Activated CD8-positive, alpha-beta memory T cell treated with anti-CD3 and anti-CD28 coated beads, Interleukin-2, amount 50 U/mL, for 4 hours (primary cell): ENCODE results near the gene AGXT.

Source experiments
- DNase-seq: peaks from one replicate; pipeline ENCODE4 v3.0.0-alpha.2; 2020

The AGXT gene

DNA sequence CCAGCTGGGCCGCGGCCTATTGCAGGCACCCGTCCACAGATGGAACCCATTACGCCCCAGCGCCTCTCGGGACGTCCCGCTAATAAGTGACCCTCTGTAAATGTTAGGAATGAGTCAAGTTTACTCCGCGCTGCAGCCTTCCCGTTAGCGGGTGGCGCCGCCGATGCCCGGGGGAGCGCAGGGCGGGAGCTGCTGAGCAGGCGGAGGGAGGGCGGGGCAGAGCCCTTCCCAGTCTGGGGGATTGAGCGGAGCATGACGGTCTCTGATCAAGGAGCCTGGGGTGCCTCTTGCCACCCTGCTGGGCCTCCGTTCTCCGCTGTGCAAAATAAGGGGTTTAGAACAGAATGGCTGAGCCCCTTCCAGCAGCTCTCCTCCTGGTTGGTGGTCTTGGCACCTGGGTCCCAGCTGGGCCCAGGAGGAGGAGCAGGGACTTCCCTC is 48.0 kb downstream of the AGXT start:
- DNase-seq: no peak

DNA sequence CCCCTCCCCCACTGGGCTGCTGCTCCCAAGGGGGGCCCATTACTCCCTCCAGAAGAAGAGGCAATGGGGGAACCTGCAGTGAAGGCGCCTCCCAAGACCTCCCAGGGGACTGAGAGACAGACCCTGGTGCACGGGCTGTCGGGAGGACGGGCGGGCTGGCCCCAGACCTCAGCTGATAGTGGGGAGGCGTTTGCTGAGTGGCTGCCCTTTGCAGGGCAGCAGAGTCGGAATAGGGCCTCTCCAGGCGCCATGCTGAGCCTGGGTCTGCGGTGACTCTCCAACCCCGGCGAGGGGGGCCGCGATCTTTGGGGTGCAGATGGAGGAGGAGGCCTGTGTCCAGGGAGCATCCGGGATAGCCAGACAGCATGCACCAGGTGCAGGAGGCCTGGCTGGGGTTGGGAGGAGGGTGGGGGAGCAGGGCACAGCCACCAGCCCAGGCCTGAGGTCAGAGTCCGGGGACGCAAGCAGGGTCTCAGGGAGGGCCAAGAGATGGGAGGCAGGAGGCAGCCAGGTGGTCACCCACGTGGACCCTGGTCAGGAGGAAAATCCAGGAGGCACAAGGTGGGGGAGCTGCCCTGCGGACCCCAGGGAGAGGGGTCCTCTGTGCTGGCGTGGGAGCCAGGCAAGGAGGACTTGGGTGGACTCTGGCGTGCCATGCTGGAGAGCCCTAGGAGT is 48.5 kb downstream of the AGXT start:
- DNase-seq: no peak

DNA sequence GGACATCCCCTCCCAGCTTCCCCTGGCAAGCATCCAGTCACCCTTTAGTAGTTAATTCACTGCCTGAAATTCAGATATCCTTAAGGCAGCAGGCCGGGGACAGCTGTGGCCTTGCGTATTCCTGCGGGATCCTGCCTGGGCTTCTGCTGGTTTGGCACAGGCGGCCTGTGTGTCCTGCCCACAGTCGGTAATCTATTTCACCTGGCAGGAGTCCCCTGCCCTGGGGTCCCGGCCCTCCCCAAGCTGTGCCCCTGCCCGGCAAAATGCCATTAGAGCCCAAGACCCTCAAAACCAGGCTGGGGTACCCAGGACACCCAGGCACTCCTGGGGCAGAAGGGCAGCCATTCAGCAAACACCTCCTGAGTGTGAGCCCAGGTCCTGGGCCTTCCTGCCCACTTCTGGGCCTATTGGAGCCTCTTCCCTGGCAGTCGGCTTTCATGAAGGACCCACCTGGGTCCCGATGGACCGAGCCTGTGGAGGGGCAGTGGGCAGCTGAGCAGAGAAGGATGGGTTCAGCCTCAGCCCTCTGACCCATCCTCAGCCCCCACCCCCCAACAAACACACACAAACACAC is 49.1 kb downstream of the AGXT start:
- peak; percentile 9 for DNase-seq

DNA sequence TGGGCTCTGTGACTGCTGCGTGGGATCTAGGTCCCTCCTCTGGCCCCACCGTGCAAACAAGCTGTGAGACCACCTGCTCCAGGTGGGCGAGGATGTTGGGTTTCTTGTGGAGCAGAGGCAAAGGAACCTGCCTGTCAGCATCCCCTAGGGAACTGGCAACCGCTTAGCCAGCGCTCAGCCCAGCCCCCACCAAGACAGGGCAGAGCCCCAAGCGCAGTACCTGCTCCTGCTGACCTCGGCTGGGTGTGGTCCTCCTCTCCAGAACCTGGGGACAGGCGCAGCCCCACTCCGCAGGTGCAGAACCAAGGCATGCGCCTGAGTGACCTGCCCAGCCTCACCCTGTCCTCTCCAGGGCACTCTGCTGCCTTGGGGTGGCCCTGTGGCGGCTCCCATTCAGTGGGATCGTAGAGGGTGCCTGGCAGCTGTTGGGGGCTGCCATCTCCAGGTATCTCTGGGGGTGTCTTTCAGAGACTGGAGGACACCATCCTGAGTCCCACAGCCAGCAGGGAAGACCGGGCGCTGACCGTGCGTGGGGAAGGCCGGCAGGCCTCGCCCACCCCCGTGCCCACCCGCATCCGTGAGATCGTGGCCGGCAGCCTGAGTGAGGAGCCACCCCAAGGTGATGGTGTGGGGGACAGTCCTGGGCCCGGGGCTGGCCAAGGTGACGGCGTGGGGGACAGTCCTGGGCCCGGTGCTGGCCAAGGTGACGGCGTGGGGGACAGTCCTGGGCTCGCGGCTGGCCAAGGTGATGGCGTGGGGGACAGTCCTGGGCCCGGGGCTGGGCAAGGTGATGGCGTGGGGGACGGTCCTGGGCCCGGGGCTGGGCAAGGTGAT is 49.9 kb downstream of the AGXT start:
- DNase-seq: peak; percentile 10

DNA sequence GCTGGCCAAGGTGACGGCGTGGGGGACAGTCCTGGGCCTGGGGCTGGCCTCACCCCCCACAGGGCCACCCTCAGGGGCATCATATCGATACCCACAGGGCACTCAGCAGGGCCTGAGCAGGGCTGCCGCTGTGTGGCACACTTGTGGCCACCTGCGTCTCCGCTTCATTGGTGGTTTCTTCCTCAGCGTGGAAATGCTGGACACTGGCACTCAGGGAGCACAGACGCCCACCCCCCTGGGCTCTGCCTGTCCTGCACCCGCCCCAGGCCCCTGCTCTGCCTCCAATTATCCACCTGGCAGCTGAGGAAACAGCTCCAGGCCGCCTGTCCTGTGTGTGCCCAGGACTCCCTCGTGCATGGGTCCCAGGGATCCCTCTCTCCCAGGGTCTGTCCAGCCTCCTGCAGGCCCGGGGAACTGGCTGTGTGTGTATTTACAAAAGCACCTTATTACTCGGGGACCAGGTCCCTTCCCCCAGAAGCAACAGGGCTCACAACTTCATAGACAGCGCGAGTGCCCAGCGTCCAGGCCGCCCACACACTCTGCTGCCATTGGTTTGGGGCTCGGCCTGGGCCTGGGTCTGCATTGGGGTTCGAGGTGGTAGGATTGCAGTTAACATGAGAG is 50.6 kb downstream of the AGXT start:
- DNase-seq: peak; percentile 12

DNA sequence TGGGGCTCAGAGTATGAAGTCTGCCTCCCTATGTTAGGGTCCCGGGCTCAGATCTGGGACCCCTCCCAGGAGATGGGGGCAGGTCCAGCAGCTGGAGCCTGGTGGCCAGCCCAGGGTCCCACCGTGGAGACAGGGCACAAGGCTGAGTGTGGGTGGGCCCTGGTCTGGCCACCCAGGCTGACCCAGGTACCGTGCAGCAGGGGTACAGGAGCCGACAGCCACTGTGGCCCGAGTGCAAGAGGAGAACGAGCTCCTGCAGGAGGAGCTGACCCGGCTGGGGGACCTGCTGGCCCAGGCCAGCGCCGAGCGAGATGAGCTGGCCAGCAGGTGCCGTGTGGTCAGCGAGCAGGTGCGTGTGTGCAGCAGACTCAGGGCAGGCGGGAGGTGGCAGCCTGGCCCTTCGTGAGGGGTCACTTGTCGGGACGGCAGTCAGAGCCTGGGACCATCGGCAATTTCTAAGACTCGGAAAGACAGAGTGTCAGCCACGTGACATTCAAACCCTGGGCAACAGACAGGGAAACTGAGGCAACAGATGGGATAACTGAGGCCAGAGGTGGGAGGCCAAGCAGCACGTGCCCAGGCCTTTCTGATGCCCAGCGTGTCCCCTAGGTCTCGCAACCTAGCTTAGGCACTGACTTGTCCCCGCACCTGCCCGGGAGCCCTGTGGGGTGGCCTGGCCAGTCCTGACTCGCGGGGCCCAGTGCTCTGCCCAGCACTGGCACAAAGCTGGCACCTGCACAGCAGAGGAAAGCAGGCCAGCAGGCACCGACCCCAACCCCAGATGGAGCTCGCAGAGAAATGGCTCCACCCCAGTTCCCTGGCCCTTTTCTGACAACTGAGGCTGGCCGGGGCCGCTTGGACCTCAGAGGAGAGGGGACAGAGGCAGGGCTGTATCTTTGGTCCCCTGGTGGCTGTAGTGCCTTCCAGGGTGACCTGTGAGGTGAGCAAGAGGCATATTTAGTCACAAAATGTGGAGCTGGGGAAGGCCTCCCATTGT is 51.5 kb downstream of the AGXT start:
- DNase-seq: peak; percentile 13

DNA sequence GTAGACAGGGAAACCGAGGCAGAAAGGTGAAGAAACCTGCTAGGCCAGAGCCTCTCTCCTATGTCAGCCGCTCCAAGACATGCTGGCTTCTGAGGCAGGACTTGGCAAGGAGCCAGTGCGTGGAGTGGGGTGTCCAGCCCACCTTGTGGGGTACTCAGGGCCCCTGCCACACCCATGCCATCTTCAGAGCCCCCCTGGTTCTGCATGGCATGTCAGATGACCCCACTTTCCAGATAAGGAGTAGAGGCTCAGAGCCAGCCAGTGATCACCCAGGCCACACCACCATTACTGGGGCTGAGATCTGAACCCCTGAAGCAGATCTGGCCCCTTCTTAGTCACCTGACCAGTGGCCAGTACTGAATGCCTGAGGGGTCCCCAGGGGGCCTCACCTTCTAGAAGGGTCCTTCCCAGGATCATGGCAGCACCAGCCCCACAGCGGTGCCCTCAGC is 52.2 kb downstream of the AGXT start:
- DNase-seq: peak; percentile 6

DNA sequence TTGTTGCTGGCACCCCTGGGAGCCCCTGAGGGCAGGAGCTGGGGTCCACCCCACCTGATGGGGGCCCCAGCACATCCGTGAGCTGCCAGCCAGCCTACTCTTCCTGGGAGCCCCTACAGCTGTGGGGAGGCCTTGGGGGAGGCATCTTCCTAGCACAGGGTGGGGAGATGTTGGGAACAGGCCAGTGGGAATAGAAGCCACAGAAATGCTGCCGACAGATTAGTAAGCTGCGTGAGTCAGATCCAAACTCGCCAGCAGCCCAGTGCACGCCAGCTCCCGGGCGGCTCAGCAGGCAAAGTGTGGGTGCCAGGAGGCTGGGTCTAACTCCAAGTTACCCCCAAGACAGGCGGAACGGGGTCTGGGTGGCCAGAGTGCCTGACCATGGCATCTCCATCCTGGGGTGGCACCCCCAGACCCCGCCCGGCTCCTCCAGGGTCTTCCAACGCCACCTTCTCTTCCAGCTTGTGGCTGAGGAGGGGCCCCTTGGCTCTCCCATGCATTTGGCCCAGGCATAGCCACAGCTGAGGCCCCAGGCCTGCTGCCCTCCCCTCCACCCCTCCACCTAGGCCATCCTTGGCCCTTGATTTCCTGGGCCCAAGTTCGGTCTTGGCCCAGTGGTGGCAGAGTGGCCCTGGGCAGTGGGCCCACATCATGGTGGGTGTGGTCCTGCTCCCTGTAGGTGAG is 52.8 kb downstream of the AGXT start:
- peak; percentile 9 for DNase-seq

DNA sequence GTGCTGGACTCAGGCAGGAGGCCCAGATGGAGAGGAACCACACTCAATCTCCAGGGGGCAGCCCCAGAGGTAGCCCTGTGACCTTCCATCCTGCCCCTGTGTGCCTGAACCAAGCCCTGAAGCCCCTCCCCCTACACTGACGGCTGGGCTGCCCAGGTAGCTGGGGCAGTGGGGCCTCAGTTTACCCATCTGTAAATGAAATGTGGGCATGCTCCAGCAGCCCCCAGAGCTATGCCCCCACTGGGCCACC is 53.3 kb downstream of the AGXT start:
- no peak for DNase-seq

DNA sequence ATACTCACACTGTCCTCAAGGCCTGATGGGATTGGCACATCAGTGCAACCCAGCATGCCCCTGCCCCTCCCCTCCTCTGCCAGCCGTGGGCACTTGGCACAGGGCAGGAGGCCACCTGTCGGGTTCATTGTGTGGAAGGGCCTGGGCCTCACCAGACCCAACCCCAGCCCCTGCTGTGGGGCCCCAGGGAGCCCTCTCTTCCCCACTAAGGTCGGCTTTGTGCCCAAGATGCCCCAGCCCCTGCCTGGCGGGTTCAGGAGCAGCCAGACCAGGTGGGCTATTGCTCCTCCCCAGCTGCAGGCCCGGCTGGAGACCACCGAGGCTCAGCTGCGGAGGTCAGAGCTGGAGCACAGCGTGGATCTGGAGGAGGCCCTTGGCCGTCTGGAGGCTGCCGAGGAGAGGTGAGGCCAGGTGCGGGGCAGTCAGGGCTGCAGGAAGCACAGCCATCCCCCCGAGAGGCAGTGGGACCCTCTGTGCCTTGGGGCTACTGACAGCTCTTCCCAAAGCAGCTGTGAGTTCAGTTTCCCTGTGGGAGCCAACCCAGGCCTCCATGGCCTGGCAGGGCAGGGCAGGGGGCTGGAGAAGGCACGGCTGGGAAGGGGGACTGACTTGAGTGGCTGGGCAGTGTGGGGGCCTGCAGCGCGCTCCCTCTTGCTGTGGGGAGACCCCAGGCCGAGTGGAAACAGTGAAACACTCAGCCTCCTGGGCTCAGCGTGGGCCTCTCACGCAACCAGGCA is 53.8 kb downstream of the AGXT start:
- peak; percentile 14 for DNase-seq

DNA sequence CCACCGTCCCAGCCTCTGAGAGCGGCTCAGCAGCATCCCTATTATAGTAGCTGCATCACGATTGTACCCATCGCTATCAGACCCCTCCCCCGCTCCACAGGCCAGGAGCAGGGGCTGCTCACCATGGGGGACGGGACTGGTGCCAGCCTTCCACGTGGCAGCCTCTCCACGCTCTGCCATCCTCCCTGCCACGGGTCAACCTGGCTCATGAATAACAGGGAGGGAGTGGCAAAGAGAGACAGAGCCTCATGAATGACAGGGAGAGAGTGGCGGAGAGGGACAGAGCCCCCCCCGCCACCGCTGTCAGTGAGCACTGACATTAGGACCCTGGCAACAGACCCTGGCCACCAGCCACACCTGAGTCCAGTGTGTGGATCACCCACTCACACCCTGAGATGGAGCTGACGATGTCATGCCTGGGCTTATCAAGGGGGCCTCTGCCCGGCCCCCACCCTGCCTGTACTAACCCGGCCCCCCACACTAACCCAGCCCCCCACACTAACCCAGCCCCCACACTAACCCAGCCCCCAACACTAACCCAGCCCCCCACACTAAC is 54.4 kb downstream of the AGXT start:
- DNase-seq: no peak

DNA sequence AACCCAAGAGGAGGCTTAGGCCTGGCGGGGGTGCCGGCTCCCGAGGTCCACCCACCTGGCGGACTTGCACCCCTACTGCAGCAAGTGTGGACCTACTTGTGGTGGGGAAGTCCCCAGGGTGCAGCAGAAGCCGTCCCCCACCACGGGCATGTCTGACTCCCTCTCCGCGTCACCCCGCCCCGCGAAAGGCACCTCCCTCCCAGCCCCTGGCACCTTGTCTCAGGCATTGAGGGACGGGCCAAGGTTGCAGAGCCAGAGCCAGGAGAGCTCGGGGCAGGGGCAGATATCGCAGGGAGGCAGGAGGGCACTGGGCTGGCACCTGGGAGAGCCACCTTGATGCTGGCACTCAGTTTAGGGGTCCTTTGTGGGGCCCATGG is 56.6 kb downstream of the AGXT start:
- peak; percentile 12 for DNase-seq

DNA sequence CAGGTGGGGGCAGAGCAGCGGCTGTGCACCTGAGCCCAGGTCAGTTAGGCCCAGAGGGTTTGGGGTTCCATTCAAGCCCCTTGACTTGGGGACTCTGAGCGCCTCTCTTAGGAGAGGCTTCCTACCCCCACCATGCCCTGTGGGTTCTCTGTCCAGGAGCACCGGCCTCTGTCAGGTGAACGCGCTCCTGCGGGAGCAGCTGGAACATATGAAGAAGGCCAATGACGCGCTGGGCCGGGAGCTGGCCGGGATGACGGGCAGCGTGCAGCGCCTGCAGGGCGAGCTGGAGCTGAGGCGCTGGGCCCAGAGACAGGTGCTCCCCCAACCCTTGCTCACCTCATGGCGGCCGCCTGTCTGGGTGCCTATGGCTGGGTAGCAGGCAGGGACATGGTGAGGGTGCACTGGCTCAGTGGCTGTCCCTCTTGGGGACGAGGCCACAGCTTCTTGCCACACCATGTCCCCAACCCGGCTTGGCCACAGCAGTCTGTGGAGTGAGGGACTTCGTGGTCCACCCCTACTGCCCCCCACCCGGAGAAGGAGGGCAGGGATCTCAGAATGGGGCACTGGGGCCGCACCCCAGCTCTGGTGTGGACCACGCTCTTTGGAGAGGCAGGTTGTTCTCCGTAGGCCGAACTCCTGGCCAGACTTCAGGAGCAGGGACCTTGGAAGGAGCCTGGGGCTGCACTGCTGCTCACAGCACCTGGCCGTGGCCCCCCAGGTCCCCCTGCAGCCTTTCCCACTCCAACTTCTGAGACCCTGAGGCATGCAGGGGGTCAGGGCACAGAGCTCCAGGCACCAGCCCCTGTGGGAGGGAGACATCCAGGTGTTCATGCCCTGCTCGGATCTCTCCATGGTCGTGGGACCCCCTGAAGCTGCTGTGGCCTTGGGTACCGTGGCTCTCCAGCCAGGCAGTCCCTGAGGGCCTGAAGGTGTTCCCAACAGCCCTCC is 57.2 kb downstream of the AGXT start:
- peak; percentile 11 for DNase-seq

DNA sequence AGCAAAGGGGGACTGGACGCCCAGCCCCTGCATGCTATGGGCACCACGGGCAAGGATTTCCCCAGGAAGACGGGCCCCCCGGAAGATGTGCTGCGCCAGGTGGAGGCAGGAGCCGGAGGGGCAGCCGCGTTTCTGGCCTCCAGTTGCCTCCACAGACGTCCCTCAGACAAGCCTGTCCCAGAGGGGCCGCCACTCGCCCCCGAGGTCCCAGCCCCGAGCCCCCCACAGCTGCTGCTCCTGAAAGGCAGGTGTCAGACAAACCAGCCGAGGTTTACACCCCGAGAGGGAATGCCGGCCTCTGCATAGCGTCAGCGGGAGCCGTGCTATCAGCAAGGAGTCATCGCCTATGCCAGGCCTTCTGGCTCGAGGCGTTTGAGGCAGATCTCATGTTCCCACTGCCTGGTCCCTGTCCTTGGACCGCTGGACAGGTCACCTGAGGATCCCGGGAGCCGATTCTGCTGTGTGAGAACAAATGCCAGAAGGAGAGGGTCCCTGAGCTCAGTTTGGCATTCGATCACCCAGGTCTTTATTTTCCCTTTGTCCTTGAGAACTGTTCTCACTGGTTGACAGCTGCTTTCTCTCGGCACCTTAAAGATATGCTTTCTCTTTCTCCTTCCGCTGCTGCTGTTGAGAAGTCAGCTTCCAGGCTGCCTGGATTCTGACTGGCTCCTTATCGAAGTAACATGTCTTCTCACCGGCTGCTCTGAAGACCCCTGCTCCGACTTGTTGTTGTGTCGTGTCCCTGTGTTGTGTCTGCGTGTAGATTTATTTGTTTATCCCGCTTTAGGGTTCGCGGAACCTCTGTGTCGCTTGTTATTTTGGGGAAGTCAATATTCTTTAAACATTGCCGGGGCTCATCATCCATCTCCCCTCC is 58.1 kb downstream of the AGXT start:
- DNase-seq: peak; percentile 11

DNA sequence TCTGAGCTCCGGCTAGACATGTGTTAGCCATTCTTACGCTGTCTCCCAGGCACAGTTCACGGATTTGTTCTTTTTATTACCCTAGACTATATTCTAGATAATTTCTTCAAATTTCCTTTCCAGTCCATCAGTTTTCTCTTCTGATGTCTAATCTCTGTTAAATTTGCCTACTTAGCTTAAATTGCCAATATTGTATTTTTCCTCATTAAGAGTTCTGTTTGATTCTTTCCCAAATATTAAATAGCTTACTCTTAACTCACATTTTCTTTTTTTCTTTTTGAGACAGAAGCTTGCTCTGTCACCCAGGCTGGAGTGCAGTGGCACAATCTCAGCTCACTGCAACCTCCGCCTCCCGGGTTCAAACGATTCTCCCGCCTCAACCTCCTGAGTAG is 58.8 kb downstream of the AGXT start:
- no peak for DNase-seq

DNA sequence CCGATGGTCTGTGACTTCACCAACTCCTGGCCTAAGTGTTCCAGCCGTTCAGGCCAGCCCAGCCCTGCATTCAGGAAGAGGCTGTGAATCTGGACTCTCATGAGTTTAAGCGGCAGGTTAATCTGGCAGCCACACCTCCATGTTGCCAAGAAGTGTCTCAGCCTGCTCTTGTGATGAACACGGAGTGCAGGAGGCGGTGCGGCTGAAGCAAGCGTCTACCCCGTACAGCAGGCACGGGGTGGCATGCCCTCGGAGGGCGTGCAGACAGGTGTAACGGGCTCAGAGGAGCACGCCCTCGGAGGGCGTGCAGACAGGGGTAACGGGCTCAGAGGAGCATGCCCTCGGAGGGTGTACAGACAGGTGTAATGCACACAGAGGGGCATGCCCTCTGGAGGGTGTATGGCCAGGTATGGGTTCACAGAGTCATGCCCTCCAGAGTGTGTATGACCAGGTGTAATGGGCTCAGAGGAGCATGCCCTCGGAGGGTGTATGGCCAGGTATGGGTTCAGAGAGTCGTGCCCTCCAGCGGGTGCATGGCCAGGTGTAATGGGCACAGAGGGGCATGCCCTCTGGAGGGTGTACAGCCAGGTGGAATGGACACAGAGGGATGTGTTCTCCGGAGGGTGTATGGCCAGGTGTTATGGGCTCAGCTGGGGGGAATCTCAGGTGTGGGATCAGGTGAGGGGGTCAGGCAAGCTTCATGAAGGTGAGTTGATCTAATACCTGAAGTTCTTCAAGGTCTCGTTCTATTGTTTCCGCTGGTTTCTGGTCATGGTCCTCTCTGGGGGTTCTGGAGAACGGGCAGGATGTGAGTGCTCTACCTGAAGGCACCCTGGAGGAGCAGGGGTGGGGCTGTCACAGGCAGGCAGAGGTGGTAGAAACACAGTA is 60.1 kb downstream of the AGXT start:
- peak; percentile 6 for DNase-seq

DNA sequence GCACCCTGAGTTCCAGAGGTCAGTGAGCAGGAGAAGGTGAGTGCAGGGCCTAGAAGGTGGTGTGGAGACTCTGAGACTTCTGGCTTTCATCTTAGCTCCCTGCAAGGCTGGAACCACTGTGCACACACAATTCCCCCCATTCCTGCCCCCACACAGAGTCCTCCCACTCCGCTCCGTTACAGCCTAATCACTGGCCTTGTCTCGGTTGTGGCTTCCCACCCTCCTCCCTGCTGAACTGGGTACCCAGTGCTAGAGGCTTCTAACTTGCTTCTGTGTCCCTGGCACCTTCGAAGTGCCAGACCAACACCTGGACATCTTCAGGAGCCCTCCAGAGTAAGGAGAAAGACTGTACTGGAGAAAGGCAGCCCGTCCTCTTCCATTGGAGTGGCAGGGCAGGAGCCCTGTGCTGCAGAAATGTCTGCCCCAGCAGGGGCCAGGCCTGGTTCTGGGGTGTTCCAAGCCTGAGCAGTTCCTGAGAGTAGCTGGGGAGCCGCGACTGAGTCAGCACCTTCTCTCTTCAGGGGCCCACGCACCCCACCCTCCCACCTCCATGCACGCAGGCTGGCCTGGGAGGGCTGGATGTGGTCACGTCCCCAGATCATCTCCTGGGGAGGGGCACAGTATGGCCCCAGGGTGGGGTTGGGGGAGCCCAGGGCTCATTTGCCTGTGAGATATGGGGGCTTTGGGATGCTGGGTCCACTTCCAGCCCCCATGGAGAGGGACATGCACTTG is 60.9 kb downstream of the AGXT start:
- DNase-seq: peak; percentile 12
